Lower leg skin (tissue), 4 donors: Measurements from ENCODE around the gene DPH7. TPM values are rescaled to one million over a fixed set of nuclear protein-coding genes. Genes with fewer than 3 reads are reported as not detected.
"Not testable (repeated sequence)": the region's sequence is repeated elsewhere in the genome, so short reads cannot be mapped to it uniquely, and the experiment has no call there.

Experiments
- DNase-seq, 2 donors: peaks; one replicate each; pipeline ENCODE4 v3.0.0-alpha.2; 2019; ENCODE audit warnings: low spot score in 2 of 2
- H3K4me3 ChIP-seq: fragments of 200-600 bp; sonication (generic); 2 replicates; pipeline ENCODE4 v1.5.1; 2017; ENCODE audit warnings: mild to moderate bottlenecking, low read depth; ENCODE audit not compliant: poor library complexity, severe bottlenecking
- CTCF ChIP-seq, 3 donors: fragments of 450-650 bp; IDR thresholded peaks; one replicate each; pipeline ENCODE4 v1.5.1; 2016; ENCODE audit warnings: antibody characterized with exemption in 3 of 3, mild to moderate bottlenecking in 3 of 3, moderate library complexity in 2 of 3
- POLR2A ChIP-seq, 2 donors: fragments of 450-650 bp; IDR thresholded peaks; one replicate each; pipeline ENCODE4 v1.6.1; 2016 to 2017; ENCODE audit warnings: antibody characterized with exemption in 2 of 2, mild to moderate bottlenecking in 1 of 2, moderate library complexity in 1 of 2
- WGBS, 2 donors: methylation state at CpG; one replicate each; pipeline ENCODE4 v1.1.5; 2018; 5-methylcytosine and 5-hydroxymethylcytosine counted together
- intact Hi-C: fragments of 100-400 bp; cut with DNase I; formaldehyde crosslinking; loops from one replicate; pipeline ENCODE4 v1.15.0; 2023; ENCODE audit warnings: low total_unique reads
- total RNA-seq, 4 donors: library from RNA; depleted of rRNA; stranded (reverse); fragments of >200 nt; gene quantifications; one replicate each; pipeline ENCODE4 v1.1.0, GENCODE V29; 2016

DPH7 gene
- total RNA-seq, 4 donors from 2014 or later, result 27.5 to 46.0 (median 34.7) TPM

- 89% methylated on average over 18 of the region's 18 CpGs for WGBS, 2 donors
- DNase-seq, result no peak
- TF ChIP-seq POLR2A (IDR thresholded peaks at IDR 0.05) (no peak), CTCF (IDR thresholded peaks at IDR 0.05) (no peak)
- no peak overlapping the region for H3K4me3 ChIP-seq
- intact Hi-C loops, result no loop called here
These were observed 38.2 kb downstream of the DPH7 start for GRCh38 chr9:137540536-137540935.

DNA sequence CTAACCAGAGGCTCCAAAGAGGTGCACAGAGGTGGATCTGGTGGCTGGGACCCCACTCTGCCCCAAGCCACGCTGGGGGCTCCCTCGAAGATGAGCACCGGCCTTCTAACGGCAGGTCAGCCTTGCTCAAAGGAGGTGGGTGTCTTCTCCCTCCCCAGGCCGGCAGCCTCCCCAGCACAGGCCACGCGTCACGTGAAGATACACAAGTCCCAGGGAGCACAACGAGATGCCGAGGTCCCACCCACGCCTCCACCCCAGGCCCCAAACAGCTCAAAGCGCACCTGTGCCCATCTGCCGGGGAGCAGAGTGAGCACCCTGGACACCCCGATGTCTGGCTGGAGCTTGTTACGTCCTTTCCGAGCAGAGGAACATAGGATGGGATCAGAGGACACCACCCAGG lies 40.7 kb downstream of the DPH7 start:
- DNase-seq, result no peak
- intact Hi-C loops, result no loop called here
- 94 to 95% methylated on average over 15 to 16 of the region's 16 CpGs for WGBS, 2 donors
- no peak overlapping the region for H3K4me3 ChIP-seq
- no peak for TF ChIP-seq CTCF (IDR thresholded peaks at IDR 0.05)
- TF ChIP-seq POLR2A (IDR thresholded peaks at IDR 0.05), result no peak

- H3K4me3 ChIP-seq, intact Hi-C loops, DNase-seq: not testable (repeated sequence)
- WGBS, 2 donors, result 78 to 80% methylated on average over 16 of the region's 16 CpGs
These were observed 42.1 kb downstream of the DPH7 start for GRCh38 chr9:137536594-137537131.

GRCh38 chr9:137535120-137535428 lies 43.7 kb downstream of the DPH7 start:
- no peak overlapping the region for H3K4me3 ChIP-seq
- DNase-seq, result no peak
- intact Hi-C loops, result no loop called here
- TF ChIP-seq POLR2A (IDR thresholded peaks at IDR 0.05) (no peak), CTCF (IDR thresholded peaks at IDR 0.05) (no peak)

- 41 to 53% methylated on average over 17 to 19 of the region's 19 CpGs for WGBS, 2 donors
- intact Hi-C loops, result no loop called here
- no peak for DNase-seq
- no peak for TF ChIP-seq CTCF (IDR thresholded peaks at IDR 0.05)
- TF ChIP-seq POLR2A (IDR thresholded peaks at IDR 0.05), result no peak
- no peak overlapping the region for H3K4me3 ChIP-seq
These were observed 44.2 kb downstream of the DPH7 start for GRCh38 chr9:137534256-137535119.

- H3K4me3 ChIP-seq, DNase-seq, intact Hi-C loops: not testable (repeated sequence)
- WGBS, 2 donors, result 87 to 90% methylated on average over 10 of the region's 10 CpGs
These were observed 45.7 kb downstream of the DPH7 start for GRCh38 chr9:137532891-137533468.
